Ishikawa (cell line): ENCODE data around the gene GAB1.

Experiments
- CEBPB ChIP-seq: IDR thresholded peaks from 2 replicates; pipeline ENCODE4 v1.6.1; 2012
- CREB1 ChIP-seq: IDR thresholded peaks from 2 replicates; pipeline ENCODE4 v1.6.1; 2012; ENCODE audit warnings: low read depth
- EGR1 ChIP-seq: IDR thresholded peaks from 2 replicates; pipeline ENCODE4 v1.6.1; 2012
- EP300 ChIP-seq: IDR thresholded peaks from 2 replicates; pipeline ENCODE4 v1.6.1; 2012; ENCODE audit warnings: borderline replicate concordance
- FOXM1 ChIP-seq: IDR thresholded peaks from 2 replicates; pipeline ENCODE4 v1.6.1; 2012; ENCODE audit warnings: low read depth, borderline replicate concordance
- MAX ChIP-seq: IDR thresholded peaks from 2 replicates; pipeline ENCODE4 v1.6.1; 2012
- NFIC ChIP-seq: IDR thresholded peaks from 2 replicates; pipeline ENCODE4 v1.6.1; 2012
- RAD21 ChIP-seq: IDR thresholded peaks from 2 replicates; pipeline ENCODE4 v1.6.1; 2012; ENCODE audit warnings: low read depth
- REST ChIP-seq: IDR thresholded peaks from 2 replicates; pipeline ENCODE4 v1.6.1; 2012; ENCODE audit warnings: low read depth, mild to moderate bottlenecking
- TAF1 ChIP-seq: IDR thresholded peaks from 2 replicates; pipeline ENCODE4 v1.6.1; 2012; ENCODE audit warnings: low read depth, mild to moderate bottlenecking
- TCF12 ChIP-seq: IDR thresholded peaks from 2 replicates; pipeline ENCODE4 v1.6.1; 2012; ENCODE audit warnings: low read depth
- TEAD4 ChIP-seq: IDR thresholded peaks from 2 replicates; pipeline ENCODE4 v1.6.1; 2012
- USF1 ChIP-seq: IDR thresholded peaks from 2 replicates; pipeline ENCODE4 v1.6.1; 2012
- YY1 ChIP-seq: IDR thresholded peaks from 2 replicates; pipeline ENCODE4 v1.6.1; 2012; ENCODE audit warnings: low read depth
- ZBTB7A ChIP-seq: IDR thresholded peaks from 2 replicates; pipeline ENCODE4 v1.6.1; 2012; ENCODE audit warnings: low read depth

Gene GAB1

GRCh38 chr4:143364063-143364462, 27.4 kb downstream of the GAB1 start:
- TF ChIP-seq TEAD4, result no peak
- TF ChIP-seq USF1, result no peak
- no peak for TF ChIP-seq NFIC
- TF ChIP-seq YY1, result no peak
- TF ChIP-seq TCF12, result no peak
- no peak for TF ChIP-seq ZBTB7A
- no peak for TF ChIP-seq RAD21
- TF ChIP-seq REST, result no peak
- TF ChIP-seq FOXM1, result no peak
- no peak for TF ChIP-seq EGR1

GRCh38 chr4:143367863-143368262, 31.2 kb downstream of the GAB1 start:
- TF ChIP-seq NFIC, result no peak
- TF ChIP-seq EP300, result no peak
- no peak for TF ChIP-seq MAX
- TF ChIP-seq TAF1, result no peak
- no peak for TF ChIP-seq USF1
- no peak for TF ChIP-seq EGR1
- TF ChIP-seq YY1, result no peak
- TF ChIP-seq TEAD4, result no peak
- no peak for TF ChIP-seq CEBPB
- TF ChIP-seq REST, result no peak
- no peak for TF ChIP-seq TCF12
- TF ChIP-seq FOXM1, result no peak

- TF ChIP-seq CEBPB, result no peak
- no peak for TF ChIP-seq REST
- TF ChIP-seq FOXM1, result no peak
- TF ChIP-seq MAX, result no peak
- no peak for TF ChIP-seq YY1
Measured at GRCh38 chr4:143369552-143369951, 32.9 kb downstream of the GAB1 start.

- no peak for TF ChIP-seq TAF1
- TF ChIP-seq TEAD4, result no peak
- no peak for TF ChIP-seq CREB1
- no peak for TF ChIP-seq REST
- TF ChIP-seq EGR1, result no peak
- TF ChIP-seq MAX, result no peak
- no peak for TF ChIP-seq NFIC
- TF ChIP-seq TCF12, result no peak
- no peak for TF ChIP-seq EP300
- TF ChIP-seq RAD21, result no peak
- TF ChIP-seq FOXM1, result no peak
- no peak for TF ChIP-seq YY1
- TF ChIP-seq USF1, result no peak
- no peak for TF ChIP-seq ZBTB7A
- TF ChIP-seq CEBPB, result no peak
Measured at GRCh38 chr4:143372093-143372915, 35.6 kb downstream of the GAB1 start.
